Muscle of leg (tissue), 11 donors: Measurements from ENCODE around the gene FBLN2. TPM values are rescaled to one million over a fixed set of nuclear protein-coding genes. Genes with fewer than 3 reads are reported as not detected.

Experiments
- DNase-seq: peaks from one replicate; pipeline ENCODE4 v3.0.0; 2013
- H3K27ac ChIP-seq: one replicate; pipeline ENCODE4 v1.5.1; 2013; ENCODE audit warnings: mild to moderate bottlenecking, low read length, control low read depth
- H3K27me3 ChIP-seq: one replicate; pipeline ENCODE4 v1.6.1; 2013; ENCODE audit warnings: low read length; ENCODE audit not compliant: control insufficient read depth, insufficient read depth
- H3K36me3 ChIP-seq: one replicate; pipeline ENCODE4 v1.6.1; 2013; ENCODE audit warnings: low read length; ENCODE audit not compliant: control insufficient read depth, insufficient read depth
- H3K4me1 ChIP-seq: one replicate; pipeline ENCODE4 v1.6.1; 2013; ENCODE audit warnings: low read length; ENCODE audit not compliant: control insufficient read depth, insufficient read depth
- H3K4me3 ChIP-seq: one replicate; pipeline ENCODE4 v1.5.1; 2013; ENCODE audit warnings: low read length, control low read depth
- H3K9me3 ChIP-seq: replicated peaks from 2 replicates; pipeline ENCODE4 v1.6.1; 2013; ENCODE audit warnings: low read depth, low read length; ENCODE audit not compliant: control insufficient read depth
- WGBS: methylation state at CpG from one replicate; pipeline ENCODE4 v1.1.5; 2013; ENCODE audit warnings: missing lambda C conversion rate; ENCODE audit not compliant: insufficient coverage; 5-methylcytosine and 5-hydroxymethylcytosine counted together
- polyA plus RNA-seq, 8 donors: library from polyadenylated mRNA; unstranded; fragments of 120-200 nt; gene quantifications; one replicate each; pipeline versions ENCODE4 v1.2.1 to v1.2.3, GENCODE V29; 2013; ENCODE audit warnings: inconsistent platforms in 1 of 8, low replicate concordance in 1 of 8; ENCODE audit not compliant: insufficient read length in 8 of 8, insufficient read depth in 1 of 8
- total RNA-seq: library from RNA; stranded (reverse); fragments of 120-200 nt; gene quantifications from one replicate; pipeline ENCODE4 v1.2.4, GENCODE V29; 2013

FBLN2 gene
- total and polyA plus RNA-seq, 9 donors: 24.4 to 78.6 (median 61.1) TPM

DNA sequence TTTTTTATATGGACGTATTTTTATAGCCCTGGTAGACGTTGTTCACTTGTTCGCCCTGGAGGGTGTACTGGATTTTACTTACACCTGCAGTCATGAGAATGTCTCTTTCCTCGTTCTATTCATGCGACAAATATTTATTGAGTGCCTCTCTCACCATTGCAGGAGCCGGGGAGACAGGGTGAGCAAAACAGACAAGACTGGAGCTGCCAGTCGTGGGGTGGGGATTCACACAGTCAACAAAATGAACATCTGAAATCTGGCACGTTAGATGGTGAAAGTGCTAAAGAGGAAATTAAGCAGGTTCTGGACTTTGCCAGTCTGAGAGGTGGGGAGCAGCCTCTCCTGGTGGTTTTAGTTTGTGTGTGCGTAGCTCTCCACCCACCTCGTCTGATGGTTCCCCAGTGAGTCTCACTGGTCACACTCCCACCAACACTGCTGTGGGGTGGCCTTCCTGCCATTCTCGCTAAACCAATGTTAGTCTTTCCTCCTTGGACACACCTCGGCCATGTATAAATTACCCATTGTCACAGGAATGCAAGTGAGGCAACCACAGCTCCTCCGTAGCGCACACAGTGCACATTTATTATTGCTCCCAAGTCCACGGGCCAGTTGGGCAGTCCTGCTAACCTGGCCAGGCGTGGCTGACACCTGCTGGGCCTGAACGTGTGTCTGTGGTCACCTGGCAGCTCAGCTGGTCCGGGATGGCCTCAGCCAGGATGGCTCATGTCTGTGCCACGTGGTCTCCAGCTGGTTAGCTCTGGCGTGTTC, 31.5 kb downstream of the FBLN2 start:
- 45% methylated on average over 14 of the region's 20 CpGs for WGBS
- Histone ChIP-seq H3K27ac (no peak overlapping the region), H3K27me3 (peaks cover 2% of the 10 kb centered on the region), H3K9me3 (no peaks in the 10 kb centered on the region), H3K4me3 (no peak overlapping the region), H3K4me1 (peaks cover 43% of the 10 kb centered on the region), H3K36me3 (no peaks in the 10 kb centered on the region)
- no peak for DNase-seq

- peaks cover 2% of the 10 kb centered on the region for H3K27me3 ChIP-seq
- peaks cover 31% of the 10 kb centered on the region for H3K4me1 ChIP-seq
- peak overlapping the region; percentile 56 for H3K27ac ChIP-seq
- H3K4me3 ChIP-seq: no peak overlapping the region
- no peaks in the 10 kb centered on the region for H3K9me3 ChIP-seq
- 51% methylated on average over 14 of the region's 21 CpGs for WGBS
- no peaks in the 10 kb centered on the region for H3K36me3 ChIP-seq
- DNase-seq: peak; percentile 78
Observed at GRCh38 chr3:13581485-13582365, 32.8 kb downstream of the FBLN2 start.

- no peak overlapping the region for H3K4me3 ChIP-seq
- H3K27ac ChIP-seq: peak overlapping the region; percentile 56
- H3K4me1 ChIP-seq: peaks cover 26% of the 10 kb centered on the region
- no peaks in the 10 kb centered on the region for H3K9me3 ChIP-seq
- H3K27me3 ChIP-seq: no peaks in the 10 kb centered on the region
- 67% methylated on average over 22 of the region's 24 CpGs for WGBS
- peak; percentile 66 for DNase-seq
- H3K36me3 ChIP-seq: no peaks in the 10 kb centered on the region
Observed at GRCh38 chr3:13582366-13583250, 33.7 kb downstream of the FBLN2 start.

DNA sequence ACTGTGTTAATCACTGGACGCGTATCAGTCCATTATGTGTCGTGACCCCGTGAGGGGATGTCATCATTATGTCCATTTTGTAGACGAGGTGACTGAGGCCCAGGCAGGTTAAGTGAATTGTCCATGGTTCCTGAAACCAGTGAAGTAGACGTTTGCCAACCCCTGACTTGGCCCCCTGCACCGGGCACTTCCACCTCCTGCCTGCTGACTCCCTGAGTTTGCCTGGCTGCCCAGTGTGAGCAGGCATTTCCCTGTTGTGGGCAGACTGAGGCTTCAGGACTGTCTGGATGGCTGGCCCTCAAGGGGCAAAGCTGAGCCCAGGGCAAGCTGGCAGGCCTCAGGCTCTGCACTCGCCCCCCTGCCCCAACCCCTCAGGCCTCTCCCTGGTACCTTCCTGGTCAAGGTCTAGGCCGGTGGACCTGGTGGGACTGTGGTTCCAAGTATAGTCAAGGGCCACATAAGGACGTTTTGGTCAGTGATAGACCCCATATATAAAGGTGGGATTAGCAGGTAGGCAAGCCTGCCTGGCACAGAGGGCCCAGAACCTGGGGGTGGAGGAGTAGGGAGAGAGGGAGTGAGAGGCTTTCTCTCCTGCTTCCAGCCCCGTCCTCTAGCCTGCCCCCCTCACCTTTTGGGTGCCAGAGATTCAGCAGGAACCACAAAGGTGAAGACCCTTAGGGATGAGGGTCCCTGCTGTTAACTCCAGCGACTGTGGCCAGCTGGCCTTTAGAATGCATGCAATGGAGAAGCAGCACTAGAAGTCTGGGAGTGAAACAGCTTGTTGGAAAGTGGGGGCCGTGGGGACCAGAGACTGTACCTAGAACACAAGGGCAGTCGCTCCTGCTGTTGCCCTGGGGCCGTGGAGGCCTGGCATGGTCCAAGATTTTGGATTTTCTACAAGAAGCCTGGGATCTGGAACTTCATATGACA, 34.6 kb downstream of the FBLN2 start:
- DNase-seq: no peak
- Histone ChIP-seq H3K36me3 (no peaks in the 10 kb centered on the region), H3K27me3 (no peaks in the 10 kb centered on the region), H3K27ac (no peak overlapping the region), H3K4me1 (peaks cover 24% of the 10 kb centered on the region), H3K4me3 (no peak overlapping the region), H3K9me3 (no peaks in the 10 kb centered on the region)
- 83% methylated on average over 14 of the region's 15 CpGs for WGBS

DNA sequence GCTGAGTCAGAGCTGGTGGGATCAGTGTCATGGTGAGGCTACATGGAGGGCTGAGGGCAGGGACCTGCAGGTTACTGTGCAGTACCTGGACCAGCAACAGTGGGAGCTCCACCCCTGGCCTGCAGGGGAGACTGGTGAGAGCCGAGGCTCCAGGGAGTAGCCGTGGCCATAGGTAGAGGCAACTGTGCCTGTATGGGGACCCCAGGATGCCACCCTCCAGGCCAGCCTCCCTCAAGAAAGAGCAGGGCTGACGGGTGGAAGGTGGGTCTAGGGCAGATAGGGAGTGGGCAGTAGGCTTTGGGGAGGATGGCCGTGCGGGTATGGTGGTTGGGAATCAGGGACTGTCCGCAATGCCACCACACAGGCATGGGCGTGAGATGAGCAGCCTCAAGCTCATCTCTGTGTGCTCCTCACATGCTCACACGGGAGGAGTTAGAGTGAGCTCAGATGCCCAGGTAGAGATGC, 35.5 kb downstream of the FBLN2 start:
- Histone ChIP-seq H3K4me3 (no peak overlapping the region), H3K27ac (no peak overlapping the region), H3K36me3 (no peaks in the 10 kb centered on the region), H3K27me3 (no peaks in the 10 kb centered on the region), H3K4me1 (peaks cover 24% of the 10 kb centered on the region), H3K9me3 (no peaks in the 10 kb centered on the region)
- WGBS: 95% methylated on average over 8 of the region's 8 CpGs
- no peak for DNase-seq

DNA sequence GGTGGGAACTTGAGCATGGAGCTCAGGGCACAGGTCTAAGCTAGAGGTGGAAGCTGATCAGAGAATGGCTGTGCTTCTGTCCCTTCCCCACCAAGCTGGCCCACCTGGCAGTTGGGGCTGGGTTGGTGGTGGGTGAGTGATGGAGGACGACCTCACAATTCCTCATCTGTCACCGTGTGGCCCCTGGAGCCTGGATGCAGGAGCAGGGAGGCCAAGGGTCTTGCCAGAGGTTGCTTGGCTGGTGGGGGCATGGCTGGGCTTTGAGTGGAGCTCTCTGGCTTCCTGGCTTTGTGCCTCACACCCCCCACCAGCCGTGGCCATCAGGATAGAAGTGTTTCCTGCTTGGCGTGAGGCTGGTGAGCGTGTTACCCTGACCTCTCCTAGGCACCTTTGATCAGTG, 36.0 kb downstream of the FBLN2 start:
- no peak overlapping the region for H3K27ac ChIP-seq
- WGBS: 86% methylated on average over 3 of the region's 5 CpGs
- H3K4me1 ChIP-seq: peaks cover 24% of the 10 kb centered on the region
- no peaks in the 10 kb centered on the region for H3K36me3 ChIP-seq
- no peaks in the 10 kb centered on the region for H3K27me3 ChIP-seq
- H3K9me3 ChIP-seq: no peaks in the 10 kb centered on the region
- no peak for DNase-seq
- no peak overlapping the region for H3K4me3 ChIP-seq

DNA sequence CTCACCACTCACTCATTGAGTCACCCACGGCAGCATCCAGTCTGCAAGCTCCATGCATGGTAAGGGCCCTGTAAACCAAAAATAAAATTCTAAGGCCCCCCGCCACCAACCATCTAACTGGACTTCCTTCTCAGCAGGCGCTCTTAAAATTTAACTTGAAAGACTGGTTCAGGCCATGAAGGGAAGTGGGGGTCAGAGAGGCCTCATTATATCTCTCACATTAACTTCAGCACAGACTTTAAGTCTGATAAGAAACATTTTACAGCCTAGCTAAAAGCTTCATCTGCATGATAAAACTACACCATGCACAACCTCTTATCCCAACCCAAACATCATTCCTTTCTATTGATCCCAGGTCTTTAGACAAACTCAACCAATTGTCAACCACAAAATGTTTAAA, 38.5 kb downstream of the FBLN2 start:
- H3K9me3 ChIP-seq: no peaks in the 10 kb centered on the region
- whole genome bisulfite sequencing: 73% methylated on average over 2 of the region's 3 CpGs
- no peak for DNase-seq

GRCh38 chr3:13588221-13588701, 39.3 kb downstream of the FBLN2 start:
- no peak overlapping the region for H3K27ac ChIP-seq
- no peak for DNase-seq
- no peak overlapping the region for H3K4me3 ChIP-seq
- H3K4me1 ChIP-seq: peaks cover 4% of the 10 kb centered on the region
- no peaks in the 10 kb centered on the region for H3K36me3 ChIP-seq
- H3K9me3 ChIP-seq: no peaks in the 10 kb centered on the region
- H3K27me3 ChIP-seq: no peaks in the 10 kb centered on the region
- WGBS: 85% methylated on average over 9 of the region's 16 CpGs

More for the DNA sequence above, 38.5 kb downstream of the FBLN2 start:
- H3K27me3 ChIP-seq: no peaks in the 10 kb centered on the region
- peaks cover 12% of the 10 kb centered on the region for H3K4me1 ChIP-seq
- no peaks in the 10 kb centered on the region for H3K36me3 ChIP-seq
- H3K27ac ChIP-seq: no peak overlapping the region
- H3K4me3 ChIP-seq: no peak overlapping the region

- WGBS: no CpG with 5 or more reads among the region's 4 CpGs
- no peak for DNase-seq
Observed at GRCh38 chr3:13588993-13589392, 40.1 kb downstream of the FBLN2 start.

More at GRCh38 chr3:13588993-13589392, 40.1 kb downstream of the FBLN2 start:
- H3K27ac ChIP-seq: no peak overlapping the region
- no peaks in the 10 kb centered on the region for H3K27me3 ChIP-seq
- H3K4me1 ChIP-seq: no peaks in the 10 kb centered on the region
- H3K36me3 ChIP-seq: no peaks in the 10 kb centered on the region
- no peak overlapping the region for H3K4me3 ChIP-seq
- no peaks in the 10 kb centered on the region for H3K9me3 ChIP-seq
